H7 (cell line): Measurements from ENCODE around the gene VAV1. TPM values are rescaled to one million over a fixed set of nuclear protein-coding genes. Genes with fewer than 3 reads are reported as not detected.
A peak's percentile ranks its signal among the peaks of the same experiment; 100 is the strongest.
"Not testable (repeated sequence)": the region's sequence is repeated elsewhere in the genome, so short reads cannot be mapped to it uniquely, and the experiment has no call there.

Experiments used
- DNase-seq: peaks from one replicate; pipeline ENCODE4 v3.0.0; 2012
- H3K27me3 ChIP-seq: 2 replicates; pipeline ENCODE4 v1.6.0; 2011; ENCODE audit warnings: mild to moderate bottlenecking, low read length; ENCODE audit not compliant: control insufficient read depth, insufficient read depth
- H3K36me3 ChIP-seq: replicated peaks from 2 replicates; pipeline ENCODE4 v1.5.1; 2011; ENCODE audit warnings: low read length; ENCODE audit not compliant: control insufficient read depth, insufficient read depth
- H3K4me3 ChIP-seq: 2 replicates; pipeline ENCODE4 v1.5.1; 2011; ENCODE audit warnings: low read depth, mild to moderate bottlenecking, control low read depth, low read length, moderate library complexity; ENCODE audit not compliant: insufficient read depth
- total RNA-seq: library from RNA; depleted of rRNA; stranded (reverse); fragments of >200 nt; shearing (Covaris generic); gene quantifications from 2 replicates; pipeline ENCODE4 v1.2.3, GENCODE V29; 2014

VAV1 gene
- total RNA-seq, 1 experiment from 2014 or later, result 9.5 TPM

DNA sequence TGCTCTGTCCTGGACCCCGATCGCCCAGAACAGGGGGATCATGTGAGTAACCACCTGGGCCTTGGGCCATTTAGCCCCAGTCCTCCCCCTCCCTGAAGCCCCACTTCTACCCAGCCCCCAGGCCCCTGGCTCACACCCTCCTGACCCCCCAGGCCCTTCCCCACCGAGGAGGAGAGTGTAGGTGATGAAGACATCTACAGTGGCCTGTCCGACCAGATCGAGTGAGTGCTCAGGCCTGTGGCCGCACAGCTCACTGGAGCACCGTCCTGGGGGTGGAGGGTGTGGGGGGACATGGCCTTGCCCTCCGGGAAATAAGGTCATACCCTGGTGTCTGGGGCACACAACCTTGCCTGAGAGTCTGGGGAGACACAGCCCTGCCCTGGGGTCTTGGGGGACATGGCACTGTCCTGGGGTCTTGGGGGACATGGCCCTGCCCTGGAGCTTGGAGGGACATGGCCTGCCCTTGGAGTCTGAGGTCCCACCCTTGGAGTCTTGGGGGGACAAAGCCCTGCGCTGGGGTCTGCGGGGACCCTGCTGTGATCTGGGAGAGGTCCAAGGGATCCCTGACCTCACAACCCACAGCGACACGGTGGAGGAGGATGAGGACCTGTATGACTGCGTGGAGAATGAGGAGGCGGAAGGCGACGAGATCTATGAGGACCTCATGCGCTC, 49.3 kb downstream of the VAV1 start:
- no peak for DNase-seq
- H3K4me3 ChIP-seq, result no peak overlapping the region
- H3K36me3 ChIP-seq, result no peaks in the 10 kb centered on the region
- H3K27me3 ChIP-seq, result no peaks in the 10 kb centered on the region

DNA sequence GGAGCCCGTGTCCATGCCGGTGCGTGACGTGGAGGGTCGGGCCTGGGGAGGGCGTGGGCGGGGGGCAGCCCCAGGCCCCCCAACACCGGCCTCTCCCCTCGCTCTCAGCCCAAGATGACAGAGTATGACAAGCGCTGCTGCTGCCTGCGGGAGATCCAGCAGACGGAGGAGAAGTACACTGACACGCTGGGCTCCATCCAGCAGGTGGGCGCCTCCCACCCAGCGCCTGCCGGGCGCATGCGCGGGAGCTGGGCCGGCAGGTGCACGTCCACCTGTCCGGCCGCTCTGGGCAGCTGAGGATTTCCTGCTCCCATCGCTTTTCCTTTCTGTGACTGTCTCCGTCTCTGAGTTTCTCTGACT, 49.8 kb downstream of the VAV1 start:
- peak; percentile 32 for DNase-seq
- Histone ChIP-seq H3K4me3 (no peak overlapping the region), H3K27me3 (no peaks in the 10 kb centered on the region), H3K36me3 (no peaks in the 10 kb centered on the region)

GRCh38 chr19:6825076-6825774, 52.7 kb downstream of the VAV1 start:
- H3K36me3 ChIP-seq, result no peaks in the 10 kb centered on the region
- DNase-seq, result no peak
- no peaks in the 10 kb centered on the region for H3K27me3 ChIP-seq
- no peak overlapping the region for H3K4me3 ChIP-seq

GRCh38 chr19:6826281-6826920, 53.9 kb downstream of the VAV1 start:
- Histone ChIP-seq H3K4me3 (no peak overlapping the region), H3K36me3 (no peaks in the 10 kb centered on the region), H3K27me3 (no peaks in the 10 kb centered on the region)
- DNase-seq, result no peak

- H3K4me3 ChIP-seq, result peak overlapping the region; percentile 41
- H3K36me3 ChIP-seq, result no peaks in the 10 kb centered on the region; the same call in 1 of the 2 replicates
- peak; percentile 58 for DNase-seq
- H3K27me3 ChIP-seq, result no peaks in the 10 kb centered on the region
Measured at GRCh38 chr19:6828306-6828697, 55.8 kb downstream of the VAV1 start.

DNA sequence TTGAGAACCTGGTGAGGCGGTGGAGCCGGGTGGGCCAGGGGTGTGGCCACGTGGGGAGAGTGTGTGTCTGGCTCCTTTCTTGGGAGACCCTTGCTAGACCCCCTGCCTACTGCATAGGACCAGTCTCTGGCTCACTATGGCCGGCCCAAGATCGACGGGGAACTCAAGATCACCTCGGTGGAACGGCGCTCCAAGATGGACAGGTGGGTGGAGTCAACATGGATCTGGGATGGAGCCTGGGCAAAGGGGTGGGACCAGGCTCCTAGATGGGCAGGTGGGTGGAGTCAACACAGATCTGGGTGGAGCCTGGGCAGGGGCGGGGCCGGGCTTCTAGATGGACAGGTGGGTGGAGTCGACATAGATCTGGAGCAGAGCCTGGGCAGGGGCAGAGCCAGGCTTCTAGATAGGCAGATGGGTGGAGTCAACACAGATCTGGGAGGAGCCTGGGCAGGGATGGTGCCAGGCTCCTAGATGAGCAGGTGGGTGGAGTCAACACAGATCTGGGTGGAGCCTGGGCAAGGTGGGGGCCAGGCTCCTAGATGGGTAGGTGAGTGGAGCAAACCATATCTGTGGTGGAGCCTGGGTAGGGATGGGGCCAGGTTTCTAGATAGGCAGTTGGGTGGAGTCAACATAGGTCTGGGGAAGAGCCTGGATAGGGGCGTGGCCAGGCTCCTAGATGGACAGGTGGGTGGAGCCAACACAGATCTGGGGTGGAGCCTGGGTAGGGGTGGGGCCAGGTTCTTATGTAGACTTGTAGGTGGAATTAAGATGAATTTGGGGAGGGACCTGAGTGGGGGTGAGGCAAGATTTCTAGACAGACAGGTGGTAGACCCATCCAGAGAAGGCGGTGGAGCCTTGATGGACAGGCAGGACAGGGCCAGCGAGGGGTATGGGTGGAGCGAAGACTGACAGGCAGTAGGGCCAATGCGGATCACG, 56.5 kb downstream of the VAV1 start:
- no peaks in the 10 kb centered on the region for H3K27me3 ChIP-seq
- peak overlapping the region; percentile 41 for H3K4me3 ChIP-seq
- peak; percentile 76 for DNase-seq
- no peaks in the 10 kb centered on the region; the same call in 1 of the 2 replicates for H3K36me3 ChIP-seq

DNA sequence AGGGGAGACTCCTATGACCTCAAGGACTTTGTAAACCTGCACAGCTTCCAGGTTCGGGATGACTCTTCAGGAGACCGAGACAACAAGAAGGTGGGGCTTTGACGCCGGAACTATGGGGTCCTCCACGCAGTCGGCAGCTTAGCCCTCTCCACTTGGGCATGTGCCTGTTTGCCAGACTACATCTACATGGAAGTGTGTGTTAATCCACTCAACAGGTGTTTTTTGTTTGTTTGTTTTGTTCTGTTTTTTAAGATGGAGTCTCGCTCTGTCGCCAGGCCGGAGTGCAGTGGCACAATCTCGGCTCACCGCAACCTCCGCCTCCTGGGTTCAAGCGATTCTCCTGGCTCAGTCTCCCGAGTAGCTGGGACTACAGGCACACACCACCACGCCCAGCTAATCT, 57.3 kb downstream of the VAV1 start:
- H3K4me3 ChIP-seq, H3K36me3 ChIP-seq, DNase-seq, H3K27me3 ChIP-seq: not testable (repeated sequence)

DNA sequence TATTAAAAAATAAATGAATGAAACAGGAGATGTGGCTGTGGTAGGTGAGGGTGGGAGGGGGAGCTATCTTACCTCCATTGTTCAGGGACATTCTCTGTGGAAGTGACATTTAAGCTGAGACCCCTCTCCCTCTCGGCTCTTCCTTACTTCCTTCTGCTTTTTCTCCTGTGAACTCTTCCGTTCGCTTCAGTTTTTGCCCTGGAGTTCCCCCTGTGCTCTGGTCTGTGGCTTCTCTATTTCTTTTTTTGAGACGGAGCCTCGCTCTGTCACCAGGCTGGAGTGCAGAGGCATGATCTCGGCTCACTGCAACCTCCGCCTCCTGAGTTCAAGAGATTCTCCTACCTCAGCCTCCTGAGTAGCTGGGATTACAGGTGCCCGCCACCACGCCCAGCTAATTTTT, 58.6 kb downstream of the VAV1 start:
- not testable (repeated sequence) for DNase-seq, H3K36me3 ChIP-seq, H3K4me3 ChIP-seq, H3K27me3 ChIP-seq

- H3K4me3 ChIP-seq, result no peak overlapping the region
- H3K27me3 ChIP-seq, result no peaks in the 10 kb centered on the region
- H3K36me3 ChIP-seq, result no peaks in the 10 kb centered on the region; the same call in 1 of the 2 replicates
- no peak for DNase-seq
Measured at GRCh38 chr19:6832412-6832811, 59.9 kb downstream of the VAV1 start.

DNA sequence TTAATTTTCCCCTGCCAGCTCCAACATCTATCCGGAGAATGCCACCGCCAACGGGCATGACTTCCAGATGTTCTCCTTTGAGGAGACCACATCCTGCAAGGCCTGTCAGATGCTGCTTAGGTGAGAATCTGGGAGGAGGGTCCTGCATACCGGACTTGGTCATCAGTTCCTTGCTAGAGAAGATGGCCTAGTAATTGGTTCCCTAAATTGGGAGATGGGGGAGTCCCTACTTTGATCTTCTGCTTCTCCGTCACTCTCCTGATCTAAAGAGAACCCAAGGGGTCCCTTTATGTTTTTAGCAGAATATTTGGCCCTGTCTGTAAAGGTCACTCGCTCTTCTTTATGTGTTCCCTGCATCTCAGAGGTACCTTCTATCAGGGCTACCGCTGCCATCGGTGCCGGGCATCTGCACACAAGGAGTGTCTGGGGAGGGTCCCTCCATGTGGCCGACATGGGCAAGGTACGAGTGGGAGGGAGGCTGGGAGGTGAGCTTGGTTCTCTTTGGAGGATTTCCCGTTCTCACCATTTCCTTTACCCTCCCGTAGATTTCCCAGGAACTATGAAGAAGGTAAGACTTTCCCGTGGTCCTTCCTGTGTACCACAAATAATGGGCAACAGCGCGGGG, 60.8 kb downstream of the VAV1 start:
- no peak overlapping the region for H3K4me3 ChIP-seq
- no peaks in the 10 kb centered on the region for H3K27me3 ChIP-seq
- no peak for DNase-seq
- no peaks in the 10 kb centered on the region; the same call in 1 of the 2 replicates for H3K36me3 ChIP-seq

- Histone ChIP-seq H3K4me3 (no peak overlapping the region), H3K27me3 (no peaks in the 10 kb centered on the region), H3K36me3 (no peaks in the 10 kb centered on the region; the same call in 1 of the 2 replicates)
- DNase-seq, result no peak
Measured at GRCh38 chr19:6834433-6834832, 61.9 kb downstream of the VAV1 start.

DNA sequence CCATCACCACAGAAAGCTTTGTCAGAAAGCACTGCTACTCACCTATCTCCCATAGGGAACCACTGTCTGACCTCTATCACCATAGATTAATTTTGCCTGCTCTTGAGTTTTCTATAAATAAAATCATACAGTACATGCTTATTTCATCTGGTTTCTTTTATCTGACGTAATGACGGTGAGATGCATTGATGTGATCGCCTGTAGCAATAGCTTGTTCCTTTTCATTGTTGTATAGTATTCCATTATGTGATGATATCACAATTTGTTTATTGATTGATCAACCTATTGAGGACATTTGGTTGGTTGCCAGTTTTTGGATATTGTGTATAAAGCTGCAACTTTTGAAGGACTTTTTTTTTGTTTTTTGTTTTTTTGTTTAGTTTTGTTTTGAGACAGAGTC, 63.0 kb downstream of the VAV1 start:
- no peak for DNase-seq
- no peaks in the 10 kb centered on the region; the same call in 1 of the 2 replicates for H3K36me3 ChIP-seq
- H3K27me3 ChIP-seq, result no peaks in the 10 kb centered on the region
- no peak overlapping the region for H3K4me3 ChIP-seq

DNA sequence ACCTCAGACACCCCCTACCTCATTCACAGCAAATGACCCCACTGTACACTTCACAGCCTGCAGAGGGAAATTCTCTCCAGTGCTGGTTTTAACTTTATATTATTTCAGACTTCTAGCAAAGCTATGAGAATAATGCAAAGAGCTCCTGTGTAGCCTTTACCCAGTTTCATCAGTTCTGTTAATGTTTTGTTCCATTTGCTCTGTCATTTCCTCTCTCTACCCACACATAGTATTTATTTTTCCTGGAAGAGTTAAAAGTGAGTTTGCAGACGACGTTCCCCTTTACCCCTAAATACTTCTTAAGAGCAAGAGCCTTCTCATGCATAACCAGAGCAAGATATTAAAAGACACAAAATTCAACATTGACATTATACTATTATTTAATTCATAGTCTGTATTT, 65.0 kb downstream of the VAV1 start:
- Histone ChIP-seq H3K27me3 (no peaks in the 10 kb centered on the region), H3K4me3 (no peak overlapping the region), H3K36me3 (no peaks in the 10 kb centered on the region; the same call in 1 of the 2 replicates)
- no peak for DNase-seq

DNA sequence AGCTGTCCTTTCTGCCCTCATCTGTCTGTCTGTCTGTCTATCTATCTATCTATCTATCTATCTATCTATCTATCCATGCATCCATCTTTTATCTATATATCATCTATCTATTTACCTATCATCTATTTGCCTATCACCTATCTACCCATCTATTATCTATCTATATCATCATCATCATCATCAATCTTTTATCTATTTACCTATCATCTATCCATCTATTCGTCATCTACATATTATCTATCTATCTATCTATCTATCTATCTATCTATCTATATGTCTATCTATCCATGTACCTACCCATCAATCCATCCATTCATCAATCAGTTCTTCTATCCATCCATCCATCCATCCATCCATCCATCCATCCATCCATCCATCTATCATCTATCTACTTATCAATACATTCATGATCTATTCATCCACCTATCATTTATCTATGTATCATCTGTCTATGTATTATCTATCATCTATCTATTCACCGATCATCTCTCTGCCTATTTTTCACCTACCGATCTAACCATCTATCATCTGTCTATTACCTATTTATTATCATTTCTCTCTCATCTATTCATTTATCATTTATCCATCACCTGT, 65.7 kb downstream of the VAV1 start:
- Histone ChIP-seq H3K36me3 (no peaks in the 10 kb centered on the region), H3K27me3 (no peaks in the 10 kb centered on the region), H3K4me3 (no peak overlapping the region)
- no peak for DNase-seq
